Astrocyte (in vitro differentiated cells and primary cell): ENCODE data around the gene GH2.

Experiments used
- CTCF ChIP-seq: IDR thresholded peaks from 2 replicates; pipeline ENCODE4 v1.5.1; 2011; ENCODE audit warnings: low read depth, mild to moderate bottlenecking, inconsistent platforms, low read length, moderate library complexity; ENCODE audit not compliant: insufficient read depth
- EZH2 ChIP-seq: IDR thresholded peaks from 2 replicates; pipeline ENCODE4 v1.6.1; 2012; ENCODE audit warnings: mild to moderate bottlenecking, low read length, inconsistent platforms; ENCODE audit not compliant: insufficient read depth

DNA sequence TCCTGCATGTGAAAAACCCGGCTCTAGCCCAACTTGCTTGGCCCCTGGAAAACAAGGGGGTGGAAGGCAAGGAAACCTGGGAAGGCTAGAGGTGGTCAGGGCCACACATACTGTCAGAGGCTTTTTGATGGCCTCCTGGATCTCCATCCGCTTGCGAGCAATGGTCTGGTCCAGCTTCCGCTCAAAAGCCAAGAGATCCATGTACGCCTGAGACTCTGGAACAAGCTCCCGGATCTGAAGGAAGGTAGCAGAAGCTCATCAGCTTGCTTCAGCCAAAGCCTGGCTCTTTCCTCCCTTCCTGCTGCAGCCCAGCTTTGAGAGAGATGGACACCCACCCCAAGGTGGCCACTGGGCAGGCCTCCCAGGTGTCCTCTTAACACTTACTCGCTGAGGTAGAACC lies 44.9 kb downstream of the GH2 start:
- no peak for TF ChIP-seq CTCF
- no peak for TF ChIP-seq EZH2
